NK-92 (cell line): ENCODE data around the gene FBLN1.

Experiments used
- DNase-seq: peaks from one replicate; lab custom pipeline; 2025; ENCODE audit not compliant: unreplicated experiment; lab: John Stamatoyannopoulos, UW

FBLN1 gene

GRCh38 chr22:45503050-45503815 lies 550 bp downstream of the FBLN1 start:
- no peak for DNase-seq

- no peak for DNase-seq
These were observed 1.2 kb downstream of the FBLN1 start for GRCh38 chr22:45503816-45504372.

DNA sequence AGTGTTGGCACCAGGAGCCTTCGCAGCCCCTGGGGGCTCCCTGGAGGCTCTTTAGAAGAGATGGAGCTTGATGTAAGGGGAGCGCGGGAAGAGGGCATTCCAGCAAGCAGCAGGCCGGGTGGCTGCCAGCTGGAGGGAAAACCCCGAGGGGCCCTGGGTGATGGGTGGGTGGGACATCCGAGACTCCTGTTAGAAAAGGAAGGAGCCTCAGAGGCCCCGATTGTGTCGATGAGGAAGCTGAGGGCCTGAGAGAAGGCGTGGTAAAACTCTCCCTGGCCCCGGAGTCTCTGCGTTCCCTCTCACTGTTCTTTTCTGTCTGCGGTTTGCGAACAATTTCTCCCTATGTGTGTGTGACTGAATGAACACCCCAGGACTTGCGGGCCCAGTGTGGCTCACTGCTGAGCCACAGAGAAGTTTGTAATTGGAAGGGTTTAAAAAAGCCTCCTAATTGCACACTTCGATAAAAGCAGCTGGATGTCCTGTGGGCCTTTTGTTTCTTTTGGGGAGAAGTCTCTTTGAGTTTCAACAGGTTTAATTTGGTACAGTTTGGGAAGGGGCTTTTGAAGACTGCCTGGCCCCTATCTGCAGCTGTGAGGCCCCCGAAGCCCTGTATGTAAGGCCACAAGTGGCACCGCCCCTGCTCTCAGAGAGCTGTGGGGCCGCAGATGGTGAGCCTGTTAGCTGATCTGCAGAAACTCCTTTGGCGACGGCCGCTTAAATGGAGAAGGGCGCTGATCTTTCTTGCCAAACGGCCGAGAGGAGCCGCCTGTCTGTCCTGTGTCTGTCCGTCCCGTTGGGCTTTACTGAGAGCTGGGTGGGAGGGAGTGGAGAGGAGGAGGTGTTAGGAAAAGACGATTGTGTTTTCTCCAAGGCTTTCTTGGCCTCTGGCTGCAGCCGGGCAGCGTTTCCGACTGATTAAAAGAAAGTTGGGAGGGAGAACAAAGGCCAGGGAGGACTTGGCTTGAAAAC lies 2.0 kb downstream of the FBLN1 start:
- no peak for DNase-seq

- no peak for DNase-seq
These were observed 3.5 kb downstream of the FBLN1 start for GRCh38 chr22:45505991-45506747.

- no peak for DNase-seq
These were observed 4.2 kb downstream of the FBLN1 start for GRCh38 chr22:45506816-45507360.

GRCh38 chr22:45507798-45508197 lies 5.1 kb downstream of the FBLN1 start:
- DNase-seq = no peak

GRCh38 chr22:45508814-45509213 lies 6.1 kb downstream of the FBLN1 start:
- no peak for DNase-seq

GRCh38 chr22:45510376-45511232 lies 7.9 kb downstream of the FBLN1 start:
- DNase-seq = no peak

DNA sequence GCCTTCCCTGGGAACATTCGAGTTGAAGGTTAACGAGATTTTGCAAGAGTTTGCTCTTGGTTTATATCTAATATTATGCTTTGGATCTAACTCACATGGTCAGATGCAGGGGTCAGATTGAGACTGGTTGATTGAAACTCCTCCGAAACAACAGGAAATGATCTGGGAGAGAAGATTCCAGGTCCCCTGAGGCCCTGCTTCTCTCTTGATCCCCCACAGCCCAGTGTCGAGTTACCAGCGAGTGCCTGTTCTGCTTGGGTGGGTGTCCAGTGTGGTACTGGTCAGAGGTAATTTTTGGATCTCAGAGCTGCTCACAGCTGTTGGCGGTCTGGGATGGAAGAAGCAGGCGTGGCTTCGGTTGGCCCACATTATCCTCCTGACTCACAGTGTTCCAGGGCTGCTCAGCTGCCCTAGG lies 9.2 kb downstream of the FBLN1 start:
- no peak for DNase-seq

DNA sequence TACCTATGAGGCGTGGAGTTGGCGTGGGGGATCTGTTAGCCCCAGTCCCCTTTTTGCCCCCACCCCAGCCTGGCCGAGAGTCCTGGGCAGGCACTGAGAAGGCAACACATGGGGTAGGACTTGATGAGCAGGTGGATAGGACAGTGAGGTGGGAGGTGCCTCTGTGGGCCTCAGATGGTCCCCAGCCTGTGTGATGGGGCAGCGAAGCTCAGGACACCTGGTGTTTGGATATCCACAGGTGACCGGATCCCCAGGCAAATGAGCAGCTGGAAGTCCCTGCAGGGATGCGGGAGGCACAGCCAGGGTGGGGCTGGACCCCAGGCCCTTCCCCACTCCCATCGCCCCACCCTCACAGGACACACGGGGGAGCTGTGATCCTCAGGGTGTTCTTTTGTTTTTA lies 9.7 kb downstream of the FBLN1 start:
- DNase-seq = no peak

DNA sequence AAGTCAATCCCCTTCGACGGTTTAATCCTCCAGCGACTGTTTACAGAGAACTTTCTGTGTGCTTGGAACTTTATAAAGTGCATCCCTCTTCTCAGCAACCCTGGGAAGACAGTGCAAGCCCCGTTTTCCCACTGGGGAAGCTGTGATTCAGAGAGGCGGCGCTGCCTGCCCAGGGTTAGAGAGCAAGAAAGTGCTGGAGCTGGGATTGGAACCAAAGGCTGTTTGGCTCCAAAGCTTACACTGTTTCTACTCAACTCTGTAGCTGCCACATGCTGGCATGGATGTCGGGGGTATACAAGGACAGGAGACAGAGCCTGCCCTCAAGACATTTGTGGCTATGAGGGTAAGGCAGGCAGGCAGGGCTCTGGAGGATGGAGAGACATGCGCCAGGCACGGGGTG lies 13.0 kb downstream of the FBLN1 start:
- DNase-seq = no peak

- DNase-seq = no peak
These were observed 13.5 kb downstream of the FBLN1 start for GRCh38 chr22:45516163-45516562.

- DNase-seq = no peak
These were observed 14.4 kb downstream of the FBLN1 start for GRCh38 chr22:45516923-45517675.

DNA sequence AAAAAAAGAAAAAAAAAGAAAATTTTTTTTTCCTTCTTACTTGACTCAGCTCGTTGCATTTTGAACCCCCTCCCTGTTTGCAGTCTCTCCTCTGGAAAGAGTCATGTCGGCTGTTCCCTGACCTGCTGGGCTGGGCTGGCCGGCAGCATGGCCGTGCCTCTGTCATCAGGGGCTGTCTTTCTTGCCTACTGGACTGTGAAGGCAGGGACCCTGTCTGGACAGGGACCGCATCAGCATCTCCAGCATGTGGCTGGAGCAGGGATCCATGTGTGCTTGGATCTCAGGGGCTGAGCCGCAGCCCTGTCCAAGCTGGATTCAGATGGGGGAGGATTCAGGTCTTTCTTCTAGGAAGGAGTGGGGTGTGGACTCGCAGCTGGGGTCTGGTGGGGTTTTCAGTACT lies 15.5 kb downstream of the FBLN1 start:
- DNase-seq = no peak

- no peak for DNase-seq
These were observed 15.9 kb downstream of the FBLN1 start for GRCh38 chr22:45518580-45518991.

DNA sequence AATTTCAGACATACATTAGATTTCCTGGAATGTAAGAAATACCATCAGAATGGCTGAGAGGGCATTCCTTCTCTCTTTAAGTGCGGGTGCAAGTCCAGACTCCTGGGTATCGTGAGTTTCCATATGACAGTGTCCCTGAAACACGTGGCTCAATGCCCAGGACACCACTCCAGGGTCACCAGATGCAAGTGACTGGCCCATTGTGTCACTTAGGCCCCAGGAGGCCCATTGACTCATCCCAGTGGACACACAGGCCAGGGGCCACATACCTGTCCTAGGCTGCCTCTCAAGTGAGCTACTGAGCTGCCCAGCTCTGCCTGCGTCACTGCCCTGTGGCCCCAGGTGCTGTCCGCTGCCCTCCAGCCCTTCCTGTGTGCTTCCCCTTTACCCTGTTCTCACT lies 18.5 kb downstream of the FBLN1 start:
- no peak for DNase-seq

DNA sequence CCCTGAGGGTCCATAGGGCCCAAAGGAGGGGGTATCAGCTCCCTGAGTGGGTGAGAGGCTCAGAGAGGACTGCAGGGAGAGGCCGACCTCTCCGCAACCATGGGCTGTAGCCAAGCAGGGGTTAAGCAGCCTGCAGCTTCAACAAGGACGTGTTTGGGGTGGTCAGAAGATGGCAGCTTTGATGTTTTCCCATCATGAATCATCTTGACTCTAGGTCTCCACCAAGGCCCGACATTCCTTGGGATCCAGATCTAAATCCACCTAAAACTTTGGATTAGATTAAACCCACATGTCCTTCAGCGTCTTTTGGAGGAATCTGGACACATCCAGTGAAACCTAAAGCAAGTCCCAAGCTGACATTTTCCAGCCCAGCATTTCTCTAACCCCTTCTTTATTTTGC lies 19.8 kb downstream of the FBLN1 start:
- DNase-seq = no peak

- no peak for DNase-seq
These were observed 21.5 kb downstream of the FBLN1 start for GRCh38 chr22:45524157-45524556.

GRCh38 chr22:45524966-45525365 lies 22.3 kb downstream of the FBLN1 start:
- no peak for DNase-seq
